ENCODE measurements around the gene TLE3.
A peak's percentile ranks its signal among the peaks of the same experiment; 100 is the strongest.

Gene TLE3

DNA sequence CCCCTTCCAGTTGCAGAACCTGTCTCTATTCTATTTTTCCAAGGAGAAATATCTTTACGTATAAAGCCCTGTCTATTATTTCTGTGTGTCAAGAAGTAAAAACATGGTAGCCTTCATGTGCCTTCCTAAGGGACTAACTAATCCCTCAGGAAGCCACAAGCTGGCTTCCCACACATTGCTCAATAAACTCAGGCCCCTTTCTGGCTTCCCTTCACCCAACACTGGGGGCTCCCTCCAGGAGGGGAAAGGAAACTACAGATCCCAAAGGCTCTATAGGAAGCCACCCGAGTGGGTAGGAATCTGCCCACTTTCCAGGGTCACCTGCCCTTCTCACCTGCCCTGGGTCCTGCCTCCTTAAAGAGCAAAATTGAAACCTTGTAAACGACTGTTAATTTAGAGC is 4.6 kb downstream of the TLE3 start:
- H3K4me3 ChIP-seq (ENCODE audit: low read length in 2 of 2): peak overlapping the region in 1 of 2 donors; percentile 92
- H3K4me1 ChIP-seq (ENCODE audit: control insufficient read depth in 2 of 2, insufficient read depth in 2 of 2, low read length in 2 of 2): peaks cover 61 to 63% of the 10 kb centered on the region in 2 donors
- peak overlapping the region in 1 of 2 donors; percentile 1 for H3K9ac ChIP-seq (ENCODE audit: low read depth in 1 of 2, low read length in 2 of 2)
- no peaks in the 10 kb centered on the region for H3K27me3 ChIP-seq (ENCODE audit: control insufficient read depth in 2 of 2, insufficient read depth in 2 of 2, low read length in 2 of 2)
- peaks cover 0 to 19% of the 10 kb centered on the region in 2 donors for H3K36me3 ChIP-seq (ENCODE audit: control insufficient read depth in 2 of 2, insufficient read depth in 2 of 2, low read length in 2 of 2)
- H3K9me3 ChIP-seq (ENCODE audit: control insufficient read depth in 2 of 2, low read length in 2 of 2): no peaks in the 10 kb centered on the region
- H3K27ac ChIP-seq (ENCODE audit: low read depth in 2 of 2, low read length in 2 of 2): peak overlapping the region; percentile 43 to 63

DNA sequence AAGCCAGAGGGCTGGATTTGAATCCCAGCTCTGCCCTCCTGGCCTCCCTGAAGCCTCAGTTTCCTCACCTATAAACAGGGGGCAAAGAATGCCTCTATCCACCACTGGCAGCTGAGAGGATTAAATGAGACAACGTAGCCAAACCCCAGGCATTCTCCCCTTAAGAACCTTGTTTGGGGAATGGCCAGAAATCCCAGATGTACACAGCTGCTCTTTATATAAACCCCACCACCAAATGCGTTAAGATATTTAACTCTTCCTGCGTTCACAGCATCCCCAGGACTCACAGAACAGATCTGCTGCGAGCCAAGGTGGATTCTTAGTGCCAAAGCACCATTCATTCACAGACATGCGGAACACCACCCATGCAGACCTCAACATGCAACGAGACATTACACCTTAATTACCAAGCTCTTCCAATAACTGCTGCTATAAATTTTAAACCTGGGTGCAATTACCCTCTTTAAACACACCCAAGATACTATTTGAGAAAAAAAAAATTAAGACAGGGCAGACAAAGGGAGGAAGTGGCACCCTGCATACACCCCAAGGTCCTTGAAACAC is 5.2 kb downstream of the TLE3 start:
- Histone ChIP-seq H3K36me3 (ENCODE audit: control insufficient read depth in 2 of 2, insufficient read depth in 2 of 2, low read length in 2 of 2) (peaks cover 0 to 23% of the 10 kb centered on the region in 2 donors), H3K4me1 (ENCODE audit: control insufficient read depth in 2 of 2, insufficient read depth in 2 of 2, low read length in 2 of 2) (peaks cover 61 to 63% of the 10 kb centered on the region in 2 donors), H3K9ac (ENCODE audit: low read depth in 1 of 2, low read length in 2 of 2) (peak overlapping the region; percentile 1 to 41), H3K9me3 (ENCODE audit: control insufficient read depth in 2 of 2, low read length in 2 of 2) (no peaks in the 10 kb centered on the region), H3K27ac (ENCODE audit: low read depth in 2 of 2, low read length in 2 of 2) (peak overlapping the region; percentile 38 to 71), H3K4me3 (ENCODE audit: low read length in 2 of 2) (peak overlapping the region; percentile 49 to 92), H3K27me3 (ENCODE audit: control insufficient read depth in 2 of 2, insufficient read depth in 2 of 2, low read length in 2 of 2) (no peaks in the 10 kb centered on the region)

DNA sequence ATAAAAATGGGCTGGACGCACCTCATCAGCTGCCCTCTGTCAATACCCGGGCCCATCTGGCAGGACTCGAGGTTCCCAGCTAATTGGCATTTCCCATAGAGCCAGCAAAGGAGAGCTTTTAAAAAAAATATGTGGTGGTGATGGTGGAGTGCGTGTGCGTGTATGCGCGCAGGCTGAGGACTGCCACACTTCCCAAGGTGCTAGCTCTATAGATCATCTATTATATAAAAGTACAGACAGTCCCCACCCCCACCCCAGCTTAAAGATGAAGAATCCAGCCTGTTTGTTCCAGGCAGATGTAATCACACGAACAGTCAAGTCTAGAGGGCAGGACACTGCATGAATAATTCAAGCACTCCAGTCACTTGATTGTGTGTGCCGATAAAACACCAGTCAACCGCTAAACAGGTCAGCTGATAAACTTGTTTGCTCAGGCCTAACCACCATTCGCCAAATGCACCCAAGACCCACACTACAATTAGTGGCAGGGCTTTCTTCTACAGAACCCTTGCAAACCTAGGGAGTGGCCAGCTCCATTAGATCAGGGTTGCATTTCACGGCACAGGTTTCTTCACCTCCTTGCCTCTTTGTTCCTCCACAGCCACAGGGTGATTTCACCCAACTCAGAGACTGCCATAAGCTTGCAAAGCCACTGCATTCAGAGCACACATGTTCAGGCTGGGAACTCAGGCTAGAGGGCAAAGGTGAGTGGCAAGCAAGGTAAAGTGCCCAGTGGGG is 5.8 kb downstream of the TLE3 start:
- peak overlapping the region; percentile 49 to 92 for H3K4me3 ChIP-seq (ENCODE audit: low read length in 2 of 2)
- no peaks in the 10 kb centered on the region for H3K9me3 ChIP-seq (ENCODE audit: control insufficient read depth in 2 of 2, low read length in 2 of 2)
- H3K36me3 ChIP-seq (ENCODE audit: control insufficient read depth in 2 of 2, insufficient read depth in 2 of 2, low read length in 2 of 2): peaks cover 0 to 29% of the 10 kb centered on the region in 2 donors
- H3K27me3 ChIP-seq (ENCODE audit: control insufficient read depth in 2 of 2, insufficient read depth in 2 of 2, low read length in 2 of 2): no peaks in the 10 kb centered on the region
- H3K27ac ChIP-seq (ENCODE audit: low read depth in 2 of 2, low read length in 2 of 2): peak overlapping the region; percentile 38 to 71
- peaks cover 61 to 63% of the 10 kb centered on the region in 2 donors for H3K4me1 ChIP-seq (ENCODE audit: control insufficient read depth in 2 of 2, insufficient read depth in 2 of 2, low read length in 2 of 2)
- peak overlapping the region; percentile 1 to 41 for H3K9ac ChIP-seq (ENCODE audit: low read depth in 1 of 2, low read length in 2 of 2)

DNA sequence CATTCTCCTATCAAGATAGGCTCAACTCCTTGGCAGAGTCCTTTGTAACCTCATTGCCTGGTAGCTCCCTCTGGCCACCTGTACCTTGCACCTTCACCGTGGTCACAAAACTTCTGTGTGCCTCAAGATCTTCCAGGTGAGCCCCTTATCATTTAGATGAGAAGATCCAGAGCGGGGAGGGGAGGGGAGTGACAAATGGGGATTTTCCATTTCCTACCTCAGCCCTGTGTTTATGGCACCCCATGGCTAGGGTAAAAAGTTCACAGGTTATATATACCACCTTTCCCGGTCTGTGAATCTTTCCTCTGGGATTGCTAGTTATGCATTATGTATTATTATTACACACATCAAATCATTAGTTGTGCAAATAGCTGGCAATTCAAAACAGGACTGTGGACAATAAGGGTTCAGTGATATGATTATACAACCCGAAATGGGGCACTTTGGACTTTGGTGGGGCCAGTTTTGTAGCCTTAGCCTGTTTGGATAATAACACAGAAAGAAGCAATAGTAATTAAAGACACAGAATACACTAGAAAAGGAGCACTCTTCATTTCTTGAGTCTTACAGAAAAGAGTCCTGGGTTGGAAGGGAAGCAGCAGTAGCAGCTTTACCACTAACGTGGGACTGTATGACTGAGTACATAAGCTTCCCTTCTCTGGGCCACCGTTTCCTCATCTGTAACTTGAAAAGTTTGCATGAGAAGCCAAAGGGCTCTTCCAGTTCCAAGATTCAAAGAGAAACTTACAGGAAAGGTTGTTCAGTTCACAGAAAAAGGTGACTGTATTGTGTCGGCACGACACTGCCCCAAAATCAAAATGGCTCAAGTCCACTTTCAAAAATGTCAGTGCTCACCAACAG is 7.1 kb downstream of the TLE3 start:
- no peaks in the 10 kb centered on the region for H3K27me3 ChIP-seq (ENCODE audit: control insufficient read depth in 2 of 2, insufficient read depth in 2 of 2, low read length in 2 of 2)
- H3K9me3 ChIP-seq (ENCODE audit: control insufficient read depth in 2 of 2, low read length in 2 of 2): no peaks in the 10 kb centered on the region
- peak overlapping the region in 1 of 2 donors; percentile 23 for H3K4me3 ChIP-seq (ENCODE audit: low read length in 2 of 2)
- H3K36me3 ChIP-seq (ENCODE audit: control insufficient read depth in 2 of 2, insufficient read depth in 2 of 2, low read length in 2 of 2): peaks cover 0 to 39% of the 10 kb centered on the region in 2 donors
- peak overlapping the region; percentile 31 to 71 for H3K27ac ChIP-seq (ENCODE audit: low read depth in 2 of 2, low read length in 2 of 2)
- H3K4me1 ChIP-seq (ENCODE audit: control insufficient read depth in 2 of 2, insufficient read depth in 2 of 2, low read length in 2 of 2): peaks cover 61 to 62% of the 10 kb centered on the region in 2 donors
- H3K9ac ChIP-seq (ENCODE audit: low read depth in 1 of 2, low read length in 2 of 2): no peak overlapping the region

DNA sequence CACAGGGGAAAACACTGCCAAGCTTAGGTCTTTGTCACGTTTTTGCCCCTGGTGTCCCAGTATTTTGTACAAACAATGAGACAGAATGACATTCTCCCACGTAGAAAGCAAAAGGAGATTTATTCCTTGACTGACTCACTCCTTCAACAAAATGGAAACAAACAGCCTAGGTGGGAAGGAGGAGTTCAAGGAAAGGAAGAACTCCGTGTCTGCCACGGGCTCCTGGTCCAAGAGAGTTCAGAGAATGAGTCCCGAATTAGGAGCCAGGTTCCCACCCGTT is 8.1 kb downstream of the TLE3 start:
- no peaks in the 10 kb centered on the region for H3K9me3 ChIP-seq (ENCODE audit: control insufficient read depth in 2 of 2, low read length in 2 of 2)
- H3K9ac ChIP-seq (ENCODE audit: low read depth in 1 of 2, low read length in 2 of 2): peak overlapping the region in 1 of 2 donors; percentile 26
- H3K4me3 ChIP-seq (ENCODE audit: low read length in 2 of 2): no peak overlapping the region
- no peaks in the 10 kb centered on the region for H3K27me3 ChIP-seq (ENCODE audit: control insufficient read depth in 2 of 2, insufficient read depth in 2 of 2, low read length in 2 of 2)
- peaks cover 53 to 57% of the 10 kb centered on the region in 2 donors for H3K4me1 ChIP-seq (ENCODE audit: control insufficient read depth in 2 of 2, insufficient read depth in 2 of 2, low read length in 2 of 2)
- H3K36me3 ChIP-seq (ENCODE audit: control insufficient read depth in 2 of 2, insufficient read depth in 2 of 2, low read length in 2 of 2): peaks cover 1 to 47% of the 10 kb centered on the region in 2 donors
- H3K27ac ChIP-seq (ENCODE audit: low read depth in 2 of 2, low read length in 2 of 2): peak overlapping the region; percentile 5 to 26

DNA sequence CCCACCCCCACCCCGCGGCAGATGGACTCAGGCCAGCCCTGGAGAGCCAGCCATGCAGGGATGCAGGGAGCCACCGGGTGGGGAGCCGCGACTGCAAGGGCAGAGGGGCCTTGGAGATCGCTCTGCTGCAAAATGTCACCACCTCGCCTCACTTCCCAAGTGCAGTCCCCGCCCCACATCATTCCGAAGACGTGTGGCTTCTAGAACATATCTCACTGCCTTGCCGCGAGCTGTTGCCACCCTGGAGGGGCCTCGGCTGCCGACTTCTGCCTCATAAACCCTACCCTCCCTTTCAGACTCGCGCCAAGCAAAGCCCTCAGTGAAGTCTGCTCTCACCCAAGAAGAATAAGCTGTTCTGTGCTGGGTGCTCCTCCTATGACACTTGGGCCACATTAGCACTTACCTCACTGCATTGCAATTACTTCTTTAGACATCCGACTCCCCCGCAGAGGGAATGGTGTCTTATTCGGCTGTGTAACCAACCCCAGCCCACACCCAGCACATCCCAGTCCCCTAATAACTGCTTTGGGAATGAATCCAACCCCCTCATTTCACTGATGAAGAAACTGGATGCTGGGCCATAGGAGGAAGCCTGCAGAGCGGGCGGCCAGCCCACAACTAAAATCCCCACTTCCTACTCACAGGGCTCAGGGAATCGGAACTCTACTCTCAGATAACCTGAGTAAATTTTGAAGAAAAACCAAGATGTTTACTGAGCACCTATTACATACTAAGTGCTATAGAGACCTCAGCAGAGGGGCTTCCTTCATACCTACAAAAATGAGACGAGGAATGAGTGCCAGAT is 8.6 kb downstream of the TLE3 start:
- H3K4me3 ChIP-seq (ENCODE audit: low read length in 2 of 2): no peak overlapping the region
- peak overlapping the region in 1 of 2 donors; percentile 26 for H3K9ac ChIP-seq (ENCODE audit: low read depth in 1 of 2, low read length in 2 of 2)
- H3K27me3 ChIP-seq (ENCODE audit: control insufficient read depth in 2 of 2, insufficient read depth in 2 of 2, low read length in 2 of 2): no peaks in the 10 kb centered on the region
- peak overlapping the region; percentile 5 to 26 for H3K27ac ChIP-seq (ENCODE audit: low read depth in 2 of 2, low read length in 2 of 2)
- H3K9me3 ChIP-seq (ENCODE audit: control insufficient read depth in 2 of 2, low read length in 2 of 2): no peaks in the 10 kb centered on the region
- H3K4me1 ChIP-seq (ENCODE audit: control insufficient read depth in 2 of 2, insufficient read depth in 2 of 2, low read length in 2 of 2): peaks cover 51 to 53% of the 10 kb centered on the region in 2 donors
- peaks cover 6 to 52% of the 10 kb centered on the region in 2 donors for H3K36me3 ChIP-seq (ENCODE audit: control insufficient read depth in 2 of 2, insufficient read depth in 2 of 2, low read length in 2 of 2)

DNA sequence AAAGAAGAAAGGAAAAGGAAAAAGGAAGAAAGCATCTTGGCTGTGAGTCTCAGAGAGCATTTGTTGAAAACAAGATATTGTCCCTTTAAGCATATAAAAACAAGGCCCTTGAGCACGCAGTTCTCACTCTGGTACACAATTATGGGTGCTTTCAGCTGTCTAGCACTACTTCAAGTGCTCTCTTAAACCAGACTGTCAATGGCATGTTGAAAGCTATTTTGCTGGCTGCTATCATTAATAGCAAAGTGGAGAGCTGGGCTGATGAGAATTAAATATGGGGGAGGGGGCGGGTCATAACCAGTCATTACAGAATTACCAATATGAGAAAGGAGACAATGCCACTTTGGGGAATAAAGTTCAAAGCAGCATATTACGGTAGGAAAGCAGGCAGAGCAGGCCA is 9.3 kb downstream of the TLE3 start:
- Histone ChIP-seq H3K4me1 (ENCODE audit: control insufficient read depth in 2 of 2, insufficient read depth in 2 of 2, low read length in 2 of 2) (peaks cover 45 to 47% of the 10 kb centered on the region in 2 donors), H3K27me3 (ENCODE audit: control insufficient read depth in 2 of 2, insufficient read depth in 2 of 2, low read length in 2 of 2) (no peaks in the 10 kb centered on the region), H3K36me3 (ENCODE audit: control insufficient read depth in 2 of 2, insufficient read depth in 2 of 2, low read length in 2 of 2) (peaks cover 8 to 54% of the 10 kb centered on the region in 2 donors), H3K9ac (ENCODE audit: low read depth in 1 of 2, low read length in 2 of 2) (no peak overlapping the region), H3K4me3 (ENCODE audit: low read length in 2 of 2) (no peak overlapping the region), H3K9me3 (ENCODE audit: control insufficient read depth in 2 of 2, low read length in 2 of 2) (no peaks in the 10 kb centered on the region), H3K27ac (ENCODE audit: low read depth in 2 of 2, low read length in 2 of 2) (no peak overlapping the region)

DNA sequence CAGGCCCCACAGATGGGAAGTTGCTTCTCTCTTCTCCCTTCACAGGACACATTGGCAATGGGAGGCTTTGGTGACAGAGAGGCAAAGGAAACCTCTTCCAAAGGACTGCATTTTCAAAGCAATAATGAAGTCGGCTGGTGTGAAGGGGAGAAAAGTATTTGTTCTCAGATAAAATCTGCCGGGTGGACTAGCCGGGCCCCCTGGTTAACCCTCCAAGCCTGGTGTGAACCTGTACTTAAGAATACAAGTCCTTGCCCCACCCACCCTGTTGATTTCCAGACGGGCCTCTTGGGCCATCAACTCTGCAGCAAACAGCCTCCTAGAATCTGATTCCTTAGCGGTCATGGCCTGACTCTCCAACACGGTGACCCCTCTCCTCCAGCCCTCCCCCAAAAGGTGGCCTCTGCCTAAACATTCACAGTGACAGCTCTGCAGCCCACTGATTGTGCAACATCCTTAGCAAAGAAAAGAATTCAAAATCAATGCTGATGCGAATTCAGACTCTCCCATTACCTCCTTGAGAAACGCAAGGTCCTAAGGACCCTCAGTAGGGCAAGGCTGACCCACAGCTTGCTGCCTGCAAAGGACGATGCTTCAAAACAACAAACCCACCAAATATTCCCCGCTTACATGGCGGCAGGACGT is 9.9 kb downstream of the TLE3 start:
- Histone ChIP-seq H3K4me1 (ENCODE audit: control insufficient read depth in 2 of 2, insufficient read depth in 2 of 2, low read length in 2 of 2) (peaks cover 39 to 41% of the 10 kb centered on the region in 2 donors), H3K9ac (ENCODE audit: low read depth in 1 of 2, low read length in 2 of 2) (no peak overlapping the region), H3K9me3 (ENCODE audit: control insufficient read depth in 2 of 2, low read length in 2 of 2) (no peaks in the 10 kb centered on the region), H3K36me3 (ENCODE audit: control insufficient read depth in 2 of 2, insufficient read depth in 2 of 2, low read length in 2 of 2) (peaks cover 10 to 56% of the 10 kb centered on the region in 2 donors), H3K4me3 (ENCODE audit: low read length in 2 of 2) (no peak overlapping the region), H3K27me3 (ENCODE audit: control insufficient read depth in 2 of 2, insufficient read depth in 2 of 2, low read length in 2 of 2) (no peaks in the 10 kb centered on the region), H3K27ac (ENCODE audit: low read depth in 2 of 2, low read length in 2 of 2) (no peak overlapping the region)

DNA sequence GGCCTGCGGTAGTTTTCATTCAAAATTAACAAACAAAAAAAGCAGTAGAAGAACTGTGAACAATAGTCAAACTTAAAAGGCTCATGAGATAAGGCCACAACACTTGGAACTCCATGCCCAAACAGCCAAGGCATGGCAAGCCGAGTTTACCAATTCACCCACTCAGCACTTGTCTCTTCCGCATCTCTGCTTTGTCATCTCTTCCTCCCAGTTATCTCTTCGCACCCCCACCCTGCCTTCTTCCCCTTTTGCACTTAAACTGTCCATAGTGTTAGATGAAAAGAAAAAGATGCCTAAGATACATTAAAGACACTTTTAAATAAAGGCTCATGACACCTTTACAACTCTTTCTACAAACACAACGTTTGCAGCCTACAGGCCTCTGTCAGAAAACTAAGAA is 11.1 kb downstream of the TLE3 start:
- Histone ChIP-seq H3K9ac (ENCODE audit: low read depth in 1 of 2, low read length in 2 of 2) (no peak overlapping the region), H3K36me3 (ENCODE audit: control insufficient read depth in 2 of 2, insufficient read depth in 2 of 2, low read length in 2 of 2) (peaks cover 16 to 62% of the 10 kb centered on the region in 2 donors), H3K27ac (ENCODE audit: low read depth in 2 of 2, low read length in 2 of 2) (no peak overlapping the region), H3K4me1 (ENCODE audit: control insufficient read depth in 2 of 2, insufficient read depth in 2 of 2, low read length in 2 of 2) (peaks cover 27 to 30% of the 10 kb centered on the region in 2 donors), H3K9me3 (ENCODE audit: control insufficient read depth in 2 of 2, low read length in 2 of 2) (no peaks in the 10 kb centered on the region), H3K4me3 (ENCODE audit: low read length in 2 of 2) (no peak overlapping the region), H3K27me3 (ENCODE audit: control insufficient read depth in 2 of 2, insufficient read depth in 2 of 2, low read length in 2 of 2) (no peaks in the 10 kb centered on the region)

Measured in mucosa of rectum (tissue), 2 donors.